Stimulated activated effector memory CD8-positive, alpha-beta T cell treated with anti-CD3 and anti-CD28 coated beads, Interleukin-12 subunit alpha, Interleukin-12 subunit beta, amount 100 ng/mL, for 72 hours (primary cell): ENCODE measurements around the gene PEX14.

Experiments used
- ATAC-seq: fragments of 150-1000 bp; cut with Tn5 transposase; 2 replicates; pipeline ENCODE4 v1.10.0; 2021
- DNase-seq, 2 donors: peaks; one replicate each; pipeline ENCODE4 v3.0.0; 2021 to 2022; ENCODE audit warnings: low spot score in 2 of 2
- H3K27ac Mint-ChIP-seq: one replicate; pipeline ENCODE4 v1.8.0; 2022; ENCODE audit warnings: mild to moderate bottlenecking, mixed read lengths
- H3K36me3 Mint-ChIP-seq: one replicate; pipeline ENCODE4 v1.8.0; 2022; ENCODE audit warnings: mild to moderate bottlenecking, mixed read lengths
- H3K4me1 Mint-ChIP-seq: one replicate; pipeline ENCODE4 v1.8.0; 2022; ENCODE audit warnings: mixed read lengths
- H3K4me3 Mint-ChIP-seq: one replicate; pipeline ENCODE4 v1.8.0; 2022; ENCODE audit warnings: mild to moderate bottlenecking, mixed read lengths
- H3K9me3 Mint-ChIP-seq: one replicate; pipeline ENCODE4 v1.8.0; 2022; ENCODE audit warnings: mixed read lengths

PEX14 gene

GRCh38 chr1:10658396-10659066 lies 183.8 kb downstream of the PEX14 start:
- DNase-seq (no peak), ATAC-seq (no peak)
- H3K9me3 Mint-ChIP-seq, result no peaks in the 10 kb centered on the region
- H3K4me3 Mint-ChIP-seq, result no peak overlapping the region
- no peak overlapping the region for H3K27ac Mint-ChIP-seq
- peaks cover 9% of the 10 kb centered on the region for H3K36me3 Mint-ChIP-seq
- H3K4me1 Mint-ChIP-seq, result no peaks in the 10 kb centered on the region

- H3K36me3 Mint-ChIP-seq, result peaks cover 8% of the 10 kb centered on the region
- H3K27ac Mint-ChIP-seq, result no peak overlapping the region
- no peak for ATAC-seq
- H3K4me3 Mint-ChIP-seq, result no peak overlapping the region
- no peaks in the 10 kb centered on the region for H3K4me1 Mint-ChIP-seq
- no peak for DNase-seq
- H3K9me3 Mint-ChIP-seq, result no peaks in the 10 kb centered on the region
Observed at GRCh38 chr1:10659218-10659617, 184.5 kb downstream of the PEX14 start.

GRCh38 chr1:10659646-10660540 lies 185.1 kb downstream of the PEX14 start:
- no peak for DNase-seq
- no peak for ATAC-seq
- Mint-ChIP-seq H3K4me3 (no peak overlapping the region), H3K27ac (no peak overlapping the region), H3K9me3 (no peaks in the 10 kb centered on the region), H3K36me3 (peaks cover 8% of the 10 kb centered on the region), H3K4me1 (no peaks in the 10 kb centered on the region)

GRCh38 chr1:10661453-10661852 lies 186.7 kb downstream of the PEX14 start:
- peaks cover 8% of the 10 kb centered on the region for H3K36me3 Mint-ChIP-seq
- no peaks in the 10 kb centered on the region for H3K4me1 Mint-ChIP-seq
- DNase-seq, result no peak
- H3K9me3 Mint-ChIP-seq, result no peaks in the 10 kb centered on the region
- no peak overlapping the region for H3K4me3 Mint-ChIP-seq
- ATAC-seq, result no peak
- no peak overlapping the region for H3K27ac Mint-ChIP-seq

GRCh38 chr1:10662090-10662688 lies 187.4 kb downstream of the PEX14 start:
- H3K4me3 Mint-ChIP-seq, result no peak overlapping the region
- H3K4me1 Mint-ChIP-seq, result no peaks in the 10 kb centered on the region
- no peak for ATAC-seq
- no peak for DNase-seq
- no peaks in the 10 kb centered on the region for H3K9me3 Mint-ChIP-seq
- no peak overlapping the region for H3K27ac Mint-ChIP-seq
- H3K36me3 Mint-ChIP-seq, result peaks cover 8% of the 10 kb centered on the region

- H3K4me3 Mint-ChIP-seq, result no peak overlapping the region
- H3K36me3 Mint-ChIP-seq, result peaks cover 8% of the 10 kb centered on the region
- no peak overlapping the region for H3K27ac Mint-ChIP-seq
- no peak for DNase-seq
- H3K9me3 Mint-ChIP-seq, result no peaks in the 10 kb centered on the region
- H3K4me1 Mint-ChIP-seq, result no peaks in the 10 kb centered on the region
- ATAC-seq, result no peak
Observed at GRCh38 chr1:10662824-10663677, 188.3 kb downstream of the PEX14 start.

- DNase-seq (no peak), ATAC-seq (no peak)
- H3K27ac Mint-ChIP-seq, result no peak overlapping the region
- peaks cover 8% of the 10 kb centered on the region for H3K36me3 Mint-ChIP-seq
- no peak overlapping the region for H3K4me3 Mint-ChIP-seq
- no peaks in the 10 kb centered on the region for H3K9me3 Mint-ChIP-seq
- no peaks in the 10 kb centered on the region for H3K4me1 Mint-ChIP-seq
Observed at GRCh38 chr1:10663678-10664035, 188.9 kb downstream of the PEX14 start.

GRCh38 chr1:10664251-10664650 lies 189.5 kb downstream of the PEX14 start:
- Mint-ChIP-seq H3K9me3 (no peaks in the 10 kb centered on the region), H3K36me3 (peaks cover 4% of the 10 kb centered on the region), H3K27ac (no peak overlapping the region), H3K4me1 (no peaks in the 10 kb centered on the region), H3K4me3 (no peak overlapping the region)
- DNase-seq, result no peak
- no peak for ATAC-seq

GRCh38 chr1:10665226-10665625 lies 190.5 kb downstream of the PEX14 start:
- Mint-ChIP-seq H3K36me3 (no peaks in the 10 kb centered on the region), H3K27ac (no peak overlapping the region), H3K9me3 (no peaks in the 10 kb centered on the region), H3K4me1 (no peaks in the 10 kb centered on the region), H3K4me3 (no peak overlapping the region)
- no peak for ATAC-seq
- no peak for DNase-seq

- H3K4me1 Mint-ChIP-seq, result no peaks in the 10 kb centered on the region
- H3K9me3 Mint-ChIP-seq, result no peaks in the 10 kb centered on the region
- H3K27ac Mint-ChIP-seq, result no peak overlapping the region
- H3K36me3 Mint-ChIP-seq, result no peaks in the 10 kb centered on the region
- no peak for ATAC-seq
- H3K4me3 Mint-ChIP-seq, result no peak overlapping the region
- DNase-seq, result no peak
Observed at GRCh38 chr1:10665930-10666850, 191.4 kb downstream of the PEX14 start.

GRCh38 chr1:10667861-10668761 lies 193.4 kb downstream of the PEX14 start:
- Mint-ChIP-seq H3K4me3 (no peak overlapping the region), H3K36me3 (no peaks in the 10 kb centered on the region), H3K27ac (no peak overlapping the region), H3K9me3 (no peaks in the 10 kb centered on the region), H3K4me1 (no peaks in the 10 kb centered on the region)
- no peak for DNase-seq
- no peak for ATAC-seq

GRCh38 chr1:10669570-10669969 lies 194.8 kb downstream of the PEX14 start:
- Mint-ChIP-seq H3K4me3 (no peak overlapping the region), H3K36me3 (no peaks in the 10 kb centered on the region), H3K9me3 (no peaks in the 10 kb centered on the region), H3K27ac (no peak overlapping the region), H3K4me1 (no peaks in the 10 kb centered on the region)
- ATAC-seq (no peak), DNase-seq (no peak)

GRCh38 chr1:10670190-10670589 lies 195.4 kb downstream of the PEX14 start:
- Mint-ChIP-seq H3K4me1 (no peaks in the 10 kb centered on the region), H3K27ac (no peak overlapping the region), H3K9me3 (no peaks in the 10 kb centered on the region), H3K36me3 (no peaks in the 10 kb centered on the region), H3K4me3 (no peak overlapping the region)
- DNase-seq (no peak), ATAC-seq (no peak)
